SK-N-DZ (cell line): Measurements from ENCODE around the gene TBC1D22A.

Experiments used
- DNase-seq: peaks from one replicate; pipeline ENCODE4 v3.0.0-alpha.2; 2015; ENCODE audit warnings: low spot score

TBC1D22A gene

GRCh38 chr22:47009304-47010101 is 247.1 kb downstream of the TBC1D22A start:
- no peak for DNase-seq

- no peak for DNase-seq
Measured at GRCh38 chr22:47010211-47010610, 247.8 kb downstream of the TBC1D22A start.

- DNase-seq = no peak
Measured at GRCh38 chr22:47011131-47011858, 248.8 kb downstream of the TBC1D22A start.

GRCh38 chr22:47011859-47012258 is 249.4 kb downstream of the TBC1D22A start:
- no peak for DNase-seq

- no peak for DNase-seq
Measured at GRCh38 chr22:47012589-47013370, 250.3 kb downstream of the TBC1D22A start.

- no peak for DNase-seq
Measured at GRCh38 chr22:47013861-47014635, 251.6 kb downstream of the TBC1D22A start.

GRCh38 chr22:47014636-47015345 is 252.3 kb downstream of the TBC1D22A start:
- no peak for DNase-seq

- DNase-seq = no peak
Measured at GRCh38 chr22:47015589-47016178, 253.2 kb downstream of the TBC1D22A start.

- DNase-seq = no peak
Measured at GRCh38 chr22:47016631-47017030, 254.2 kb downstream of the TBC1D22A start.

- DNase-seq = no peak
Measured at GRCh38 chr22:47017245-47017644, 254.8 kb downstream of the TBC1D22A start.

GRCh38 chr22:47018010-47018910 is 255.8 kb downstream of the TBC1D22A start:
- DNase-seq = no peak

- DNase-seq = no peak
Measured at GRCh38 chr22:47019012-47019790, 256.8 kb downstream of the TBC1D22A start.

- no peak for DNase-seq
Measured at GRCh38 chr22:47020166-47020565, 257.7 kb downstream of the TBC1D22A start.

GRCh38 chr22:47021371-47022074 is 259.1 kb downstream of the TBC1D22A start:
- DNase-seq = no peak

- no peak for DNase-seq
Measured at GRCh38 chr22:47022075-47022473, 259.6 kb downstream of the TBC1D22A start.

- DNase-seq = no peak
Measured at GRCh38 chr22:47022475-47022874, 260.0 kb downstream of the TBC1D22A start.

GRCh38 chr22:47023871-47024270 is 261.4 kb downstream of the TBC1D22A start:
- DNase-seq = no peak

GRCh38 chr22:47027766-47028165 is 265.3 kb downstream of the TBC1D22A start:
- DNase-seq = no peak
